Germinal center (tissue), 1 donor: ENCODE results near the gene ASB16.
A peak's percentile ranks its signal among the peaks of the same experiment; 100 is the strongest.
"Not testable (repeated sequence)": the region's sequence is repeated elsewhere in the genome, so short reads cannot be mapped to it uniquely, and the experiment has no call there.

Experiments used
- DNase-seq: peaks from one replicate; pipeline ENCODE4 v3.0.0; 2012; ENCODE audit warnings: mixed read lengths, low spot score

ASB16 gene

DNA sequence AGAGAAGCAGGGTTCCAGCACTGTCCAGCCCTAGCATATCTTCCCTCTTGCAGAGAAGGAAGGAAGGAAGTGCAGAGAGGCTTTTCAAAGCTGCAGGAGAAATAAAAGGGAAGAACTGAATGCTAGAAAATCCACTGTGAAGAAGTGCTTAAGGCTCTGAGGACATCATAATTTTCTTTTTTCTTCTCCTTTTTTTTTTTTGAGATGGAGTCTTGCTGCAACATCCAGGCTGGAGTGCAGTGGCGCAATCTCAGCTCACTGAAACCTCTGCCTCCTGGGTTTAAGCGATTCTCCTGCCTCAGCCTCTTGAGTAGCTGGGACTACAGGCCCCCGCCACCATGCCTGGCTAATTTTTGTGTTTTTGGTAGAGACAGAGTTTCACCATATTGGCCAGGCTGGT lies 21.4 kb upstream of the ASB16 start:
- not testable (repeated sequence) for DNase-seq

DNA sequence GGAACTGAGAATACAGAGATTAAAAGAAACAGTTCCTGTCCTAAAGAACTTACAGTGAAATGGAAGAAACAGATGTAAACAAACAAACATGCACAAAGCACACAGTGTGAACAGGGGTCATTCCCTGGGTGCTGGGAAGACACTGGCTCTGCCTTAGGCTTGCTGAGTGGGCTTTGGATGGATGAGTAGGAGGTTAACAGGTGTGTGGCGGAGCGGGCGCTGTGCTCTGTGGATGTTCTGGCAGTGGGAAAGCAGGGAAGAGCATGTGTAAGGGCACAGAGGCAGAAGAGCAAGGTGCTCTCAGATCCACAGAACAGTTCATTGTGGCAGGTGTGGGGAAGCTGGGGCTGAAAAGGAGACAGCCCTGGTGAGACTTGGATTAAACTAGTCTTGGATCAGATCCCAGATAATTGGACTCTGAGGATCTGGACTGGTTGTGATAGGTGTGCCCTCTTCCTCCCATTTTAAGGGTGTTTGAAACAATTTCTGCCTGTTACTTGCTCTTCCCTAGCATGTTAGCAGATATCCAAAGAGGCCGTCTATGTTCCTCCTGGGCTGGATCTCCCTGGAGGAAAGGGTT lies 20.7 kb upstream of the ASB16 start:
- no peak for DNase-seq

GRCh38 chr17:44152875-44153274 lies 17.6 kb upstream of the ASB16 start:
- DNase-seq: no peak

GRCh38 chr17:44155488-44155887 lies 15.0 kb upstream of the ASB16 start:
- DNase-seq: no peak

DNA sequence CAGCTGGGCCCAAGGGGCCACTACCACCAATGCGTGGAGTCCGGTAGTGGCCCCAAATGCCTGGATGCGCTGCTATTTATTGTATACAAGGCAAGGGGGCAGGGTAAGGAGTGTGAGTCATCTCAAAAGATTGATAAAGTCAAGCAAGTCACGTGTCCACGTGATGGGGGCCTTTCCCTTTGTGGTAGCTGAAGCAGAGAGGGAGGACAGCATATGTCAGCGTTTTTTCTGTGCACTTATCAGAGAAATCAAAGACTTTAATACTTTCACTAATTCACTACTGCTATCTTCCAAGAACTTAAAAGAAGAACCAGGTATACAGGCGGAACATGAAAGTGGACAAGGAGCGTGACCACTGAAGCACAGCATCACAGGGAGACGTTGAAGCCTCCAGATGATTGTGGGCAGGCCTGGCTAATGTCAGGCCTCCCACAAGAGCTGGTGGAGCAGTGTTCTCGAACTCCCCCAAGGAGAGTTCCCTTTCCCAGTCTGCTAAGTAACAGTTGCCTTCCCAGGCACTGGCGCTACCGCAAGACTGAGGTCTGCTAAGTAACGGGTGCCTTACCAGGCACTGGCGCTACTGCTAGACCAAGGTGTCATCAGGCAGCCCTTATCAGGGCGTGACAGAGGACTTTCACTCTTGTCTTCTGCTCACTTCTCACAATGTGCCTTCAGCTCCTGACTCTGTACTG lies 10.8 kb upstream of the ASB16 start:
- no peak for DNase-seq

DNA sequence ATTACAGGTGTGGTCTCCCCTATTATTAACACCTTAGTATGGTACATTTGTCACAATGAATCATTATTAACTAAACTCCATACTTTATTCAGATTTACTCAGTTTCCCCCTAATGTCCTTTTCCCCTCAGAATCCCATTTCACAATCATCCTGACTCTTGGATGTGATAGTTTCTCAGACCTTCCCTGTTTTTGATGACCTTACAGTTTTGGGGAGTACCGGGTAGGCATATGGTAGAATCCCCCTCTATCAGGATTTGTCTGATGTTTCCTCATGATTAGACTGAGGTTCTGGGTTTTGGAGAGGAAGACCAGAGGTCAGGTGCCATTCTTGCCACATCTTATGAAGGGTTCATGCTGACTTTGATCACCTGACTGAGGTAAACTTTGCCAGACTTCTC lies 6.0 kb upstream of the ASB16 start:
- DNase-seq: no peak

DNA sequence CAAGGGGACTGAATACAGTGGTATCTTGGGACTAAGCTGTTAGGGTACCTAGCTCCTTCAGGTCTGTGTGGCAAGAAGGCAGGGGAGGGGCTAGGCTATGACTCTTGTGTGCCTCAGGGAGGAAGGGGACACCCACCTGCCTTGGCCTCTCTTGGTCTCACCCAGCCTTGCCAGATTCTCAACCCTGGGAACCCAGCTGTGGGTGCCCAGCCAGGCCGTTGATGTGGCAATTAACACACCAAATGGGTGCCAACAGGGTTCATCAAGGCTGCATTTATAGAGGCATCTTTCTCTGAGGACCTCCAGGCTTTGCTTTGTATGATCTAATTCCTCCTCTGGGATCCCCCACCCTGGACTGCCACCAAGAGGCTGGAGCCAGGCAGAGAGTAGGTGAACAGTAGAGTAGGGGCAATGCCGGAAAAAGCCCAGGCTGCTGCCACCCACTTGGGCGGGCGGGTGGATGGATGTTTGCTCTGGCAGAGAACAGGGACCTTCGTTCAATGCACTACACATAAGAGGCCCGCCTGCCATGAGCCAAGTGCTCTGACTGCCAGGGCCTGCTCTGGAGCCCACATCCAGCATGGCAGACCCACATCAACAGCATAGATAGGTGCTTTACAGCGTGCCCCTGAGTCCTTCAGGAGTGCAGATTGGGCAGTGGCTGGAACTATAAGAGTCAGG lies 3.2 kb upstream of the ASB16 start:
- no peak for DNase-seq

DNA sequence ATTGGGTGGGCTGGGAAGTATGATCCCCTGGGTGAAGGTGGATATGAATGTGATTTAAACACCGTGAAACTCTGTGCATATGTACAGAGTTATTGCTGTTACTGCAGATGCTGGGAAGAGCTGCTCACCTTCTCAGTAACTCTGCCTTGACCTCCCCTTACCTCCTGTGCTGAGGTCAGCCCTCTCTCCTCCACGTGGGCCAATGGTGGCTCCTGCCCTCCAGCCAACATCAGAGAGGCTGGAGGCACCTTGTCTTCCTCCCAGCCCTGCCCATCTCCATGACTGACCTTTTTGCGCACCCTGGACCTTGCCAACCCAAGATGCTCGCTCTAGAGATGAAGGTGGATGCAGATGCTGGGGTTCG lies 387 bp upstream of the ASB16 start:
- DNase-seq: no peak

GRCh38 chr17:44171931-44172455 lies 1.5 kb downstream of the ASB16 start:
- no peak for DNase-seq

GRCh38 chr17:44174427-44174826 lies 3.9 kb downstream of the ASB16 start:
- no peak for DNase-seq

DNA sequence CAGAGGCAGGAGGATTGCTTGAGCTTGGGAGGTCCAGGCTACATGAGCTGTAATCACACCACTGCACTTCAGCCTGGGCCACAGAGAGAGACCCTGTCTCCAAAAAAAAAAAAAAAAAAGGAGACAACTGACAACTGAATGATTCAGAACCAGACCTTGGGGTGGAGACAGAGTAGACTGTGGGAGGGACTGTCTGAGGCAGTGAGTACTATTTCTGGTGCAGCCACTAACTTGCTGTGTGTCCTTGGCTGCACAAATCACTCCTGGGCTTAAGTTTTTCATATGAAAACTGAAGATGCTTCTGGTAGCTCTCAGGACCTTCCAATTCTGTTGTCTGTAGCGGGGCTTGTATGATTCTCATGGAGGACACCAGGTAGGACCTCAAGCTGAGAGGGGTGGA lies 5.8 kb downstream of the ASB16 start:
- no peak for DNase-seq

DNA sequence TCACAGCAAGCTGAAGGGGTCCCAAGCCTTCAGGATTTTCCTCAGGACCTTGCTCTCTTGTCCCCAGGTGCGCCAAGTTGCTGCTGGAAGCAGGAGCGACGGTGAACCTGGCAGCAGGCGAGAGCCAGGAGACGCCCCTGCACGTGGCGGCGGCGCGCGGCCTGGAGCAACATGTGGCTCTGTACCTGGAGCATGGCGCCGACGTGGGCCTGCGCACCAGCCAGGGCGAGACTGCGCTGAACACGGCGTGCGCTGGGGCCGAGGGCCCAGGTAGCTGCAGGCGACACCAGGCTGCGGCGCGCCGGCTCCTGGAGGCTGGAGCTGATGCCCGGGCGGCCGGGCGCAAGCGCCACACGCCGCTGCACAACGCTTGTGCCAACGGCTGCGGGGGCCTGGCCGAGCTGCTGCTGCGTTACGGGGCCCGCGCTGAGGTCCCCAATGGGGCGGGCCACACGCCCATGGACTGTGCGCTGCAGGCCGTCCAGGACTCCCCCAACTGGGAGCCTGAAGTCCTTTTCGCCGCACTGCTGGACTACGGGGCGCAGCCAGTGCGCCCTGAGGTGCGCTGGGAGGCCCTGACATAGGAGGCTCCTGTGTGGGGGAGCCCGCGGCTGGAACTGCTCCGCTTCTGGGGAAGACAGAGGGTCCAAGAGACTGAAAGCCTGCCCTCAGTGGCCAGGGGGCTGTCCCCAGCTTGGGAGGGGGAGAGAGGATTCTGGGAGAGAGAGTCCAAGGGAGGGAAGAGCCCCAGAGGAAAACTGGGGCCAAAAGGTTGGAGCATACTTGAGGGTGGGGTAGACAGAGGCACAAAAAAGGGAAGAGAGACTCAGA lies 6.4 kb downstream of the ASB16 start:
- DNase-seq: no peak

GRCh38 chr17:44177640-44178039 lies 7.1 kb downstream of the ASB16 start:
- no peak for DNase-seq

DNA sequence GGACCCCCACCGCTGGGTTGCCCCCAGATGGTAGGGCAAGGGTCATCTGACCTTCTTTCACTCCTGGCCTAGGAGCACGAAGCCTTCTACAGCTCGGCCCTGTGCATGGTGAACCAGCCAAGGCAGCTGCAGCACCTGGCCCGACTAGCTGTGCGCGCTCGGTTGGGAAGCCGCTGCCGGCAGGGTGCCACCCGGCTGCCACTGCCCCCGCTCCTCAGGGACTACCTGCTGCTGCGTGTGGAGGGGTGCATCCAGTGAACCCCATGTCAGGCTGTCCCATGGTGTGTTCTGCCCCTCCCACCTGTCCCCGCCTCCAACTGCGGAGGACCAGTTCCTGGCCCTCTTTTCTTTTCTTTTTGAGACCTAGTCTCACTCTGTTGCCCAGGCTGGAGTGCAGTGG lies 7.6 kb downstream of the ASB16 start:
- DNase-seq: no peak

DNA sequence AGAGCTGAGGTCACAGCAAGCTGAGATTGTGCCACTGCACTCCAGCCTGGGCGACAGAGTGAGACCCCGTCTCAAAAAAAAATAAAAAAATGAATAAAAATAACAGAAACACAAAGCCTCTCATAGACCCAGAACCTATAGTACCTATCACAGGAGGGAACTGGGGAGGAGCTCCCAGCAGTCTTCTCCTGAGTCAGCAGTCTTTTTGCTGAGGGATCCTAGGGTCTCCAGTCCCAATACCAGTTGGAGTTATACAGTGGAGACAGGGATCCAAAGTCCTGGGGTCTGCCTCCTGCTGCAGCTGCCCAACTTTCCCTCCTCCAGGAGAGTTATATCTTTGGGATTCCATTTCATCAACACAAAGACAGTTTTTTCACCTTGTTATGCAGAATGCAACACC lies 12.5 kb downstream of the ASB16 start:
- DNase-seq: no peak

- DNase-seq: no peak
Observed at GRCh38 chr17:44184212-44184810, 13.8 kb downstream of the ASB16 start.

- peak; percentile 100 for DNase-seq
Observed at GRCh38 chr17:44186307-44187130, 16.0 kb downstream of the ASB16 start, which contains the start of gene TMUB2. TMUB2 (plus strand) TSS chr17:44186972; CDS start chr17:44187709, 737 bp downstream.

- DNase-seq: peak; percentile 83
Observed at GRCh38 chr17:44187131-44187899, 16.8 kb downstream of the ASB16 start.

- DNase-seq: no peak
Observed at GRCh38 chr17:44188576-44189403, 18.3 kb downstream of the ASB16 start.
